SU-DHL-6 (cell line): ENCODE results near the gene PDE4D.

Experiments used
- H2AFZ ChIP-seq: fragments of 200-600 bp; sonication (generic); 2 replicates; pipeline ENCODE4 v1.6.1; 2014; ENCODE audit warnings: low read depth, mild to moderate bottlenecking, moderate library complexity, mixed read lengths, antibody characterized with exemption, low read length; ENCODE audit not compliant: severe bottlenecking
- H3F3A ChIP-seq: fragments of 200-600 bp; shearing (Covaris generic); 2 replicates; pipeline ENCODE4 v1.6.0; 2016; ENCODE audit warnings: antibody characterized with exemption, mild to moderate bottlenecking; ENCODE audit not compliant: insufficient read depth
- H3K27ac ChIP-seq: fragments of 200-600 bp; sonication (generic); 2 replicates; pipeline ENCODE4 v1.5.1; 2016; ENCODE audit warnings: low read depth, mild to moderate bottlenecking, low read length, moderate library complexity, mixed read lengths
- H3K27me3 ChIP-seq: fragments of 200-600 bp; sonication (generic), shearing (Covaris generic); 2 replicates; pipeline ENCODE4 v1.6.0; 2014; ENCODE audit warnings: mild to moderate bottlenecking, low read length
- H3K36me3 ChIP-seq: fragments of 200-600 bp; sonication (generic); 2 replicates; pipeline ENCODE4 v1.6.1; 2014; ENCODE audit warnings: mild to moderate bottlenecking, low read length, mixed read lengths
- H3K4me2 ChIP-seq: fragments of 300-600, 200-600 bp; shearing (Covaris generic), sonication (generic); 2 replicates; pipeline ENCODE4 v1.6.0; 2014; ENCODE audit warnings: low read length, low read depth, mild to moderate bottlenecking; ENCODE audit not compliant: poor library complexity, severe bottlenecking
- H3K4me3 ChIP-seq: fragments of 200-600 bp; sonication (generic); 2 replicates; pipeline ENCODE4 v1.5.1; 2014; ENCODE audit warnings: antibody characterized with exemption, low read length, mild to moderate bottlenecking, mixed read lengths; ENCODE audit not compliant: insufficient read depth, poor library complexity, severe bottlenecking
- H3K79me2 ChIP-seq: fragments of 200-600 bp; sonication (generic); 2 replicates; pipeline ENCODE4 v1.6.1; 2014; ENCODE audit warnings: mild to moderate bottlenecking, low read length, moderate library complexity; ENCODE audit not compliant: insufficient read depth
- H3K9ac ChIP-seq: fragments of 200-600 bp; sonication (generic); 2 replicates; pipeline ENCODE4 v1.7.0; 2014; ENCODE audit warnings: mild to moderate bottlenecking, low read length
- H3K9me2 ChIP-seq: fragments of 200-600 bp; sonication (generic); replicated peaks from 2 replicates; pipeline ENCODE4 v1.6.1; 2014; ENCODE audit warnings: low read length; ENCODE audit not compliant: insufficient read depth
- H3K9me3 ChIP-seq: fragments of 200-600 bp; sonication (generic); 2 replicates; pipeline ENCODE4 v1.6.1; 2014; ENCODE audit warnings: low read length, mixed read lengths; ENCODE audit not compliant: insufficient read depth
- H4K20me1 ChIP-seq: fragments of 200-600 bp; sonication (generic); 2 replicates; pipeline ENCODE4 v1.6.1; 2014; ENCODE audit warnings: low read depth, mild to moderate bottlenecking, antibody characterized with exemption, low read length, moderate library complexity, mixed read lengths
- CTCF ChIP-seq: fragments of 200-600 bp; sonication (generic); IDR thresholded peaks from one replicate; pipeline ENCODE4 v1.5.1; 2017; ENCODE audit warnings: antibody characterized with exemption, mild to moderate bottlenecking, low read length, moderate library complexity; ENCODE audit not compliant: insufficient read depth, poor library complexity, severe bottlenecking
- EZH2phosphoT487 ChIP-seq: fragments of 200-600 bp; sonication (generic), shearing (Covaris generic); conservative IDR thresholded peaks from 2 replicates; pipeline ENCODE4 v1.6.1; 2018; ENCODE audit warnings: mild to moderate bottlenecking, antibody characterized with exemption, low read length, moderate library complexity, mixed read lengths

The PDE4D gene

GRCh38 chr5:59600998-59601397 is 292.5 kb downstream of the PDE4D start:
- Histone ChIP-seq H3K9me3 (no peaks in the 10 kb centered on the region), H3K27me3 (no peaks in the 10 kb centered on the region), H3K27ac (no peak overlapping the region), H3K36me3 (no peaks in the 10 kb centered on the region), H4K20me1 (no peaks in the 10 kb centered on the region), H3K9me2 (no peaks in the 10 kb centered on the region), H3K4me2 (no peak overlapping the region), H3F3A (no peaks in the 10 kb centered on the region), H3K9ac (no peak overlapping the region), H3K79me2 (no peaks in the 10 kb centered on the region), H2AFZ (no peak overlapping the region), H3K4me3 (no peak overlapping the region)
- TF ChIP-seq CTCF (no peak), EZH2phosphoT487 (no peak)

GRCh38 chr5:59600153-59600552 is 293.4 kb downstream of the PDE4D start:
- Histone ChIP-seq H3K4me3 (no peak overlapping the region), H3K36me3 (no peaks in the 10 kb centered on the region), H3F3A (no peaks in the 10 kb centered on the region), H3K4me2 (no peak overlapping the region), H3K9me3 (no peaks in the 10 kb centered on the region), H4K20me1 (no peaks in the 10 kb centered on the region), H3K27me3 (no peaks in the 10 kb centered on the region), H3K27ac (no peak overlapping the region), H3K9ac (no peak overlapping the region), H3K79me2 (no peaks in the 10 kb centered on the region), H3K9me2 (no peaks in the 10 kb centered on the region), H2AFZ (no peak overlapping the region)
- TF ChIP-seq EZH2phosphoT487 = no peak
- TF ChIP-seq CTCF = no peak

- Histone ChIP-seq H3K9me2 (no peaks in the 10 kb centered on the region), H3K9me3 (no peaks in the 10 kb centered on the region), H3K27me3 (no peaks in the 10 kb centered on the region), H3F3A (no peaks in the 10 kb centered on the region), H3K9ac (no peak overlapping the region), H3K27ac (no peak overlapping the region), H3K4me2 (no peak overlapping the region), H3K79me2 (no peaks in the 10 kb centered on the region), H3K4me3 (no peak overlapping the region), H3K36me3 (no peaks in the 10 kb centered on the region), H4K20me1 (no peaks in the 10 kb centered on the region), H2AFZ (no peak overlapping the region)
- TF ChIP-seq EZH2phosphoT487 = no peak
- no peak for TF ChIP-seq CTCF
These were observed 293.8 kb downstream of the PDE4D start for GRCh38 chr5:59599729-59600128.

- Histone ChIP-seq H3K9me3 (no peaks in the 10 kb centered on the region), H3K4me3 (no peak overlapping the region), H3K9ac (no peak overlapping the region), H3K27me3 (no peaks in the 10 kb centered on the region), H3K27ac (no peak overlapping the region), H3K9me2 (no peaks in the 10 kb centered on the region), H3K79me2 (no peaks in the 10 kb centered on the region), H2AFZ (no peak overlapping the region), H3F3A (no peaks in the 10 kb centered on the region), H4K20me1 (no peaks in the 10 kb centered on the region), H3K36me3 (no peaks in the 10 kb centered on the region), H3K4me2 (no peak overlapping the region)
- TF ChIP-seq CTCF = no peak
- TF ChIP-seq EZH2phosphoT487 = no peak
These were observed 295.0 kb downstream of the PDE4D start for GRCh38 chr5:59598547-59598874.
